HG02884 (cell line): ENCODE data around the gene TPCN2.

Experiments
- ATAC-seq: cut with Tn5 transposase; IDR thresholded peaks from one replicate; pipeline ENCODE4 v1.9.1; 2021; ENCODE audit warnings: mild to moderate bottlenecking, moderate library complexity; ENCODE audit not compliant: unreplicated experiment

Gene TPCN2

DNA sequence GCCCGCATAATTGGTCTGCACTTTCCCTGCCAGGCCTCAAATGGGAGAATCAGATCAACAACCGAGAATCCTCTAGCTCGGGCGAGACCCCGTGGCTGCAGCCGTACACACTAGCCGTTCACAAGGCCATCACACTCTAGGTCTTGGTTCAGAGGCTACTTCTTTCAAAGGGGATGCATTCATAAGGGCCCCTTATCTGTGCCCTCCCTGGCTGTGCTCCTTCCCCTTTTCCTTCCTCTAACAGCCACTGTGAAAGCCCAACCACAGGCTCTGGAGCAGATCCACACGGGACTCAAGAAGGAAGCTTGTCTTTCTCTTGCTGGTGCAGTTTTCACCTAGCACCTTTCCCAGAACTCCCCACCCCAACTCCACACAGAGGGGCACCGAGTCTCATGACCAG, 131.5 kb downstream of the TPCN2 start:
- ATAC-seq, result no peak

- ATAC-seq, result no peak
Observed at GRCh38 chr11:69180726-69181125, 132.0 kb downstream of the TPCN2 start.

GRCh38 chr11:69183613-69184012, 134.9 kb downstream of the TPCN2 start:
- peak; percentile 43 for ATAC-seq
